HG03469 (cell line): ENCODE data around the gene CSPG5.

Experiments
- ATAC-seq: cut with Tn5 transposase; IDR thresholded peaks from one replicate; pipeline ENCODE4 v1.9.1; 2021; ENCODE audit warnings: mild to moderate bottlenecking, moderate library complexity, moderate number of reproducible peaks; ENCODE audit not compliant: unreplicated experiment

CSPG5 gene

DNA sequence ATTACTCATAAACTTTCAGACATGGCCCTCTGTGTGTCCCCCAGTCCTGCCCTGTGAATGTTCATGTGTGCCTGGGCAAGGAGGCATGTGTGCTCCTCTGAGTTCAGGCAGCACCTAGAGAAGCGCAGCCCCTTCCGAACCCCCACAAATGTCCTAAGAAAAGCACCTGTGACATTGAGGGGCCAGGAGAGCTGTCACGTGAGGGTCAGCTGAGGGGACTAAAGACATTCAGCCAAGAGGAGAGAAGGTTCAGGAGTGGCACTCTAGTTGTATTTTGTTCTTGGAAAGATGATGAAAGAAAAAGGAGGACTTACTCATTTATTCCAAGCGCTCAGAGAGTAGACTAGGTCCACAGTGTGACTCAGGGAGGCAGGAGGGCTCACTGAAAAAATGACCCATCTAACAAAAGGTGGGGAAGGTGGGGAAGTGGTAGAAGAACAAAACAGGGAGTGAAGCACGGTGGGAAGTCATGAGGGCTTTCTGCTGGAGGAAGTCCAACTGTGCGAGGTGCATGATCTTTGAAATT lies 37.0 kb downstream of the CSPG5 start:
- ATAC-seq = no peak

DNA sequence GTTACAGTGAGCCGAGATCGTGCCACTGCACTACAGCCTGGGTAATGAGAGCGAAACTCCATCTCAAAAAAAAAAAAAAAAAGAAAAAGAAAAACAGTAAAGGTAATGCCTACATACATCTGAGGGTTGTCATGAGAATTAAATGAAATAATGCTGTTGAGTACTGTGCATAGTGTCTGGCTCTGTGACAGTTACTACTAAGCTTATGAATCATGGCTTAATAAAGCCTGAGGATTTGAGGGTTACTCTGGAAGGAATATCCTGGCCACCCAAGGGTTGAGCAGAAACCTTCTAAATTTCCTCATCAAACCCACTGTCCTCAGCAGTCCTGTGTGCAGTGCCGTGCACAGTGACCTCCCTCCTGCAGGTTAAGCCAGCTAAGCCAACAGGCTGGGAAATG lies 38.4 kb downstream of the CSPG5 start:
- no peak for ATAC-seq

DNA sequence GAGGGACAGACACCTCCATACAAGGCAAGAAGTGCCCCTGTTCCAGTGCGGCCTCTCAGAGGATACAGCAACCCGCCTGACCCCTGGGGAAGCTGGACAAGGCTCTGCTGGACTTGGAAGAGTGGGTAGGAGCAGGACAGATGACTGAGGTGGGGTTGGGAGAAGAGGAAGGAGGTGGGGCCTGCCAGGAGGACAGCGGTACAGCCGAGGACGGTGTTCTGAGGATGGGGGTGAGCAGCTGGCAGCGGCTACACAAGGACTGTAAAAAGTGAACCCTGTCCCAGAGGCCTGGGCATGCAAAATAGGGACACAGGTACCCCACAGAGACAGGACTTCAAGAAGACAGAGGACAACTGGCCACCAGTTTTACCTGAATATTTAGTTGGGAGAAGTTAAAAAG lies 41.7 kb downstream of the CSPG5 start:
- ATAC-seq = no peak

DNA sequence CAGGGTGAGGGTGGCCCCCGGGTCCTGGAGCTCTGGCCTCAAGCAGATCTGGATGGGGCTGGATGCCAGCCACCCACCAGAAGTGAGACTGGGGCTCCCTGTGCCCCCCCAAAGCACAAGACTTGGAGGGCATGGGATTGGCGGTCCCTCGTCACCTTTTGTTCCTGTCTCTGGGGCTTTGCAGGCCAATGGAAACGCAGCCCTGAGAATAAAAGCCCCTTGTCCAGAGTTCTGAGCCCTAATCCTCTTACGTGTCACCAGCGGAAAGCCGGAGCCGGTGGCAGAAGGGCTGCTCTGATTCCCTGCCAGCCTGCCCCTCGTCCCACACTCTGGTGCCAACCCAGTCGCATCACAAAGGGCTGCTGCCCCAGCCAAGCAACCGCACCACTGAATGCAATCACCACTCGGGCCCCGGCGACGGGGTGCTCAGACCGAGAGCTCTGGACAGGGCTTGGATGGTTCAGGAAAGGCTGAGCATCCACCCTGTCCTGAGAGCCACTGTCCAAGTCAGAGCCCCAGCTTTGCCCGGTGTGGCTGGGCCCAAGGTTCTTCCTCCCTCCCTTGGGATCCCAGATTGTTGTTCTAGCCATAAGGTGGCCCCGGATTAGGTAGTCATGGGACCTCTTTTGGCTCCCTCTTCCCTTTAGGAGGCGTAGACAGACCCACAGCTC lies 42.3 kb downstream of the CSPG5 start:
- ATAC-seq = no peak

DNA sequence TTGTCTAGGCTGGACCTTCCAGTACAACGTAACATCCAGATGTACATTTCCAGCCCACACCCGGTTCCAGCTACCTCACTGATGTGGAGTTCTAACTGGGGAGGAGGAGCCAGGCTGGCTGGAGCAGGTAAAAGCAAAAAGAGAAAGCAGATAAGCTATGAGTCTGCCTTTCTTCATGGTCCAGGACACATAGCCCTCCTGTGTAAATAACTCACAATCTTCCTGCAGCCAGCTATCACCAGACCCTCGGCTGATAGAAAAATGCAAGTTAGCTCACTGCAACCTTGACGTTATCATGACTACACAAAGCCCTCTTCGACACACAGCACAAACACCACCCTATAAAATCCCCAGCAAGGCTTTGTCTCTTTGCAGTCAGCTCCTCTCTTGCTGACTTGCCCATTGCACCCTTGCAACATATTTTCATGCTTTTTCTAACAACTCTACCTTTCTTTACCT lies 44.6 kb downstream of the CSPG5 start:
- ATAC-seq = no peak

DNA sequence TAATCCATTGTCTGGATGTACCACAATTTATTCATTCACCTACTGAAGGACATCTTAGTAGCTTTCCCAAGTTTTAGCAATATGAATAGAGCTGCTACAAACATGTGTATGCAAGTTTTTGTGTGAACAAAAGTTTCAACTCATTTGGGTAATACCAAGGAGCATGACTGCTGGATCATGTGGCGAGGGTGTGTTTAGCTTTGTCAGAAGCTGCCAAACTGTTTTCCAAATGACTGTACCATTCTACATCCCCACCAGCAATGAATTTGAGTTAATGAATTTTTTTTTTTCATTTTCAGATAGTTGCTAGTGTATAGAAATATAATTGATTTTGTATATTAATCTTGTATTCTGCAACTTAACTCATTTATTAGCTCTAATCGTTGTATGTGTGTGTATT lies 45.2 kb downstream of the CSPG5 start:
- no peak for ATAC-seq

DNA sequence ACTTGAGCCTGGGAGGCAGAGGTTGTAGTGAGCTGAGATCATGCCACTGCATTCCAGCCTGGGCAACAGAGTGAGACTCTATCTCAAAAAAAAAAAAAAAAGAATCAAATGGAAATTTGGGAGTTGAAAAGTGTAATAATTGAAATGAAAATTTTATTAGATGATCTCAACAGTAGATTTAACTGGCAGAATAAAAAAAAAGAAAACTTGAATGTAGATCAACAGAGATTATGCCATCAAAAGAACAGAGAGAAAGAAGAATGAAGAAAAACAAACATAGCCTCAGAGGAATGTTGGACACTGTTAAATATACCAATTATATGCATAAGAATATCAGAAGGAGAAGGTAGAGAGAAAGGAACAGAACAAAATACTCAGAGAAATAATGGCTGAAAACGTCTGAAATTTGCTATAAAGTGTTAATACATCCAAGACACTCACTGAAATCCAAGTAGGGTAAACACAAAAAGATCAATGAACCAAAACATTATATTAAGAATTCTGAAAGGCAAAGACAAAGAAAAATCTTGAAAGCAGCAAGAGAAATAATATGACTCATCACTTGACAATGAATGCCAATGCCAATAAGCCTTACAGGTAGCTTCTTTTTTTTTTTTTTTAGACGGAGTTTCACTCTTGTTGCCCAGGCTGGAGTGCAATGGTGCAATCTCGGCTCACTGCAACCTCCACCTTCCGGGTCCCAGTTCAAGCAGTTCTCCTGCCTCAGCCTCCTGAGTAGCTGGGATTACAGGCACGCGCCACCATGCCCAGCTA lies 50.5 kb downstream of the CSPG5 start:
- ATAC-seq = no peak

DNA sequence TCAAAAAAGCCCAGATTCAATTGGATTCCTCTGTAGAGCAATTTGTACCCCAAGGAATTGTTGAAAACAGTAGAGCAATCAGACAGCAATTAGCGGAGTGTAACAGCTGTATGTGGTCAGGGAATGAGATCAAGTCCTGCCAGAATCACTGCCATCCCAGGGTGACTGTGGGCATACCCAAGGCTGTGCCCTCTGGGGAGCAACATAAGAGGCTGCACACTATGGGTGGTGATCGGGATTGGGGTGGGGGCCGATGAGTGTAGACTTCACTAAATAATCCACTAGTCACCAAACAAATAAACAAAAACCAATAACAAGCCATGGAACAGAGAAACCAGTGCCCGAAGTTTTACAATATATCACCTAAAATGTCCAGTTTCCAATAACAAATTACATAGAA lies 53.0 kb downstream of the CSPG5 start:
- ATAC-seq = no peak

DNA sequence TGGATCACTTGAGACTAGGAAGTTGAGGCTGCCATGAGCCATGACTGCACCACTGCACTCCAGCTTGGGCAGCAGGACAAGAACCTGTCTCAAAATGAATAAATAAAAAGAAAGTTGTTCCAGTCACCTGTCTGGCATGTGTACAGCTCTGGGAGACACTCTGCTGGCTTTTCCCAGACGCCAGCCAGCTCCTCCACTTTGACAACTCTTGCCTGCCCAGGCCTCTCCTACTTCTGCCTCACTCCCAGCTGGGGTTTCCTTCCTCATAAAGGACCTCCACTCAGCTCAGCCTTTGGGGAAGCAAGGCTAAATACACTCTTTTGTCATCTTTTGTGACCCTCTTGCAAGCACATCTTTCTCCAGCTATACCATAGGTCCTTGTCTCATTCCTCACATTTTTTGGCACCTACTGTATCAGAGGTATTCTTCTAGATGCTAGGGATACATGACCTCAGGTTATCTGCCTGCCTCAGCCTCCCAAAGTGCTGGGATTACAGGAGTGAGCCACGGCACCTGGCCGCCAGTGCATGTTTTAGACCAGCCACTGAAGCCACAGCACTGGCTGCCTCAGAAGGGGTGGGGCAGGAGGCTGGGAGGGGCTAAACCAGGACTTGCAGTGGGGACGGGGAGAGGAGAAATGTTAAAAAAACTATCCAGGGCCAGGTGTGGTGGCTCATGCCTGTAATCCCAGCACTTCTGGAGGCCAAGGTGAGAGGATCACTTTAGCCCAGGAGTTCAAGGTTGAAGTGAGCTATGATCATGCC lies 55.2 kb downstream of the CSPG5 start:
- no peak for ATAC-seq

DNA sequence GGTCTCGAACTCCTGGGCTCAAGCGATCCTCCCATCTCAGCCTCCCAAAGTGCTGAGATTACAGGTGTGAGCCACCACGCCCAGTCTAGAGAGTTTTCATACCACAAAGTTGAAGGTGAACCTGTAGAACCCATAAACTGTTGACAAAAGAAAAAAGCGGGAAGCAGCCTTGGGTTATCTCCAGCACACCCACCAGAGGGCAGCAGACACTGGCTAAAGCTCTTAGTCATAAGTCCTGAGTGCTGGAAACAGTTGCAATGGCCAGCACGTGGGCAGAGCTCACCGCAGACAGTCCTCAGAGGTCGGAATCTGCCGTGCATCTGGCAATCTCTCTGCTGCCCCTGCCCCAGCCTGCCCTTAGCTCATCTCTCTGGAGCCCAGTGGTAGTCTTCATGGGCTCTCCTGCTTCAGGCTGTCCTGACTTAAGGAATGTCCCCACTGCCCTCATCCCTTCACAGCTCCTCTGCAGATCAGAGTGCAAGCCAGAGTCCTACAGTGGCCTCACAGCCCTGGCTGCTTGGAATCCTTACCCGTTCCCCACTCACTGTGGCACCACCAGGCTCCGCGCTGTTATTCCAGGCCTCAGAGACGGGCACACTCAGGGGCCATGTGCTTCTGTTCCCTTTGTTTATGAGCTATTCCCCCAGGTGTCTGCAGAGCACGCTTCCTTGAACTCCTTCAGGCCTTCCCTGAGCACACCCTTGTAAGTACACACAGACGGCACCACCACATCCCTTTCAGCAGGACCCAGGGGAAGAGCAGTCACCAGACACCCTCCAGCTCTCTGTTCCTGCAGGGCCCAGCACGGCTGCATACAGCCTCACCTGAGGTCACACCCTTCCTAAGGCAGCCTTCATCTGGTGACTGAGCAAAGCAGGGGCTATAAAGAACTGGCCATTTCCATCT lies 56.3 kb downstream of the CSPG5 start:
- ATAC-seq = no peak

DNA sequence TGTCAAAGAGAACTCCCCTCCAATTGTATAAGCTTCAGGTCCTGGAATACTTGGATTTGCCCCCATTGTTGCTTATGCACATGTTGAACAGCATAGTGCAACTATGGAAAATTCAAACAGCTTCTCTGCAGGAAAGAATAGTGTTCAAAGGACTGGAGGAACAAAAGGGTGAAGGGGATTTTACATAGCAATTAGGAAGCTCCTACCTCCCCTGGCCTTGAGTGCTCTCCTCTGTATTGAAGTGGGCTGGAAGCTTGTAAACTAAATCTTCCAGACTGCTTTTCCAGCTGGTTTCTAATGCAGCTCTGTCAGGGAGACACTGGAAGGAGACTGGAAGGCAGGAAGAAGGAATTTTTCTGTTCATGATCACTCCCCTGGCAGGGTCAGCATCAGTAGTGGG lies 57.9 kb downstream of the CSPG5 start:
- no peak for ATAC-seq

DNA sequence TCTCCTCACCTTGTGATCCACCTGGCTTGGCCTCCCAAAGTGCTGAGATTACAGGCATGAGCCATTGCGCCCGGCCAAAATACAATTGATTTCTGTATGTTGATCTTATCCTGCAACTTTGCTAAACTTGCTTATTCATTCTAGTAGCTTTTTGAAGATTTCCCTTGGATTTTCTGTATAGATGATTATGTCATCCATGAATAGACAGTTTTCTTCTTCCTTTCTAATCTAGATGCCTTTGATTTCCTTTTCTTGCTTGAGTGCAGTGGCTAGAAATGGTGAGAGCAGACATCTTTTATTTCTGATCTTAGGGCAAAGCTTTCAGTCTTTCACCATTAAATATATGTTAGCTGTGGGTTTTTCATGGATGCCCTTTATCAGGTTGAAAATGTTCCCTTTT lies 60.7 kb downstream of the CSPG5 start:
- ATAC-seq = no peak

DNA sequence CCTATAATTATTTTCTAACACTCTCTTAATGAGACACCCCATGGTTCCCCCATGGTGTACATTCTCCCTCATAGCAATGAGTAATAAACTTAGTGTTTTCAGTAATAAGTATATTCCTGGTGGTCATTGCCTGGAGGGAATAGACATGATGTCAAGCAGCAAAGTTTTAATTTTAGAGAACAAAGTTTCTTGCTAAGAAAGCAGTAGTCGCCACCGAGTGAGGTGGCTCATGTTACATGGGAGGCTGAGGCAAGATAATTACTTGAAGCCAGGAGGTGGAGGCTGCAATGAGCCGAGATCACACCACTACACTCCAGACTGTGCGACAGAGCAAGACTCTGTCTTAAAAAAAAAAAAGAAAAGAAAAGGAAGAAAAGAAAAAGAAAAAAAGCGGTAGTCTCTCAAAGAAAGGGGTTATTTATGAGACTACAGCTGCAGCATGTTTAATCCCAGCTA lies 62.8 kb downstream of the CSPG5 start:
- no peak for ATAC-seq

DNA sequence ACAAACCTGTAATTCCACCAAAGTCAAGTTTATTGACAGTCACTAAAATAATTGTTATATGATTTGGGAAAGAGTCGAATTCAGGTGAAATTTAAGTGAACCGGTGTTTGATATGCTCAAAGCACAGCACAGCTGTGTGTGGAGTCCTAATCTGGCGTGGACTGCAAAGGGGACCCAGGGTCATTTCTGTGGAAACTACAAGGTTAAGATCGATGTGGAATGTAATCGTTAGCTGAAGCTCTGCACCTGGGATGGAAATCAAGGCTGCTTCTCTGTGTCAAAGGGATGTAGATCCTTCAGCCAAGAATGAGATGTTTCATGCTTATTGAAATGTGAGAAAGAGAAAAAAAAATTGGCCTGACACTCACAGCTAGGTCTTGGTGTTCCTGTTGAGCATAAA lies 63.6 kb downstream of the CSPG5 start:
- ATAC-seq = no peak

DNA sequence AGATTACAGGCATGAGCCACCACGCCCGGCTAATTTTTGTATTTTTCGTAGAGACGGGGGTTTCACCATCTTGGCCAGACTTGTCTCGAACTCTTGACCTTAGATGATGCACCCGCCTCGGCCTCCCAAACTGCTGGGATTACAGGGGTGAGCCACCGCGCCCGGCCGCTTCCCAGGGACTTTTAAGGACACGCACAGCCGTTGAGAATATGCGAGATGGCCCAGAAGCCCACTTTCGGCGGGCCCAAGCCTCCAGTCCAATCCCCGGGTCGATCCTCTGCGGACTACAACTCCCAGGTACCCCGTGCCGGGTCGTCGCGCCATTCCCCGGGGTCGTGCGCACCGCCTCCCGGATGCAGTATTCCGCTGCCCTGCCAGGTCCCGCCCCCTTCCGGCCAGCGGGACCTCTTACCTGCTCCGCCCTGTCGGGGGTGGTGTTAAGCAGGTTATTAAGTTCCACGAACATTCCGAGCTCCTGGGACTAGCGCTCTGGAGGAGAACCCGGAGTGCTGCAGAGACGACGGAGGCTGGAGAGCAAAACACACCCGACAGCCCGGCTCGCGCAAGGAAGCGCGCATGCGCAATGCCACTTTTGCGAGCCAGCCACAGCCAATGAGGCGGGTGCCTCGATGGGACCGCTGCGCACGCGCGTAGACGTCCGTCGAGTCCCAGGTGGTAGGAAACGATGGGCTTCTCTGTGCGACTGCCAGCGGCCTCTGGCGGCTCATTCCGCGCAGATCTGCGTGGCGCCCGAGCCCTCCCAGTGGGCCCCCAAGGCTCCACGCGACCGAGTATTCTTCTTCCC lies 65.3 kb downstream of the CSPG5 start, which contains the start of gene ELP6:
ELP6 (minus strand) TSS at position 588 of the 805 bp plus-strand sequence; CDS start at position 466, 122 bp downstream.
- peak; percentile 69 for ATAC-seq

DNA sequence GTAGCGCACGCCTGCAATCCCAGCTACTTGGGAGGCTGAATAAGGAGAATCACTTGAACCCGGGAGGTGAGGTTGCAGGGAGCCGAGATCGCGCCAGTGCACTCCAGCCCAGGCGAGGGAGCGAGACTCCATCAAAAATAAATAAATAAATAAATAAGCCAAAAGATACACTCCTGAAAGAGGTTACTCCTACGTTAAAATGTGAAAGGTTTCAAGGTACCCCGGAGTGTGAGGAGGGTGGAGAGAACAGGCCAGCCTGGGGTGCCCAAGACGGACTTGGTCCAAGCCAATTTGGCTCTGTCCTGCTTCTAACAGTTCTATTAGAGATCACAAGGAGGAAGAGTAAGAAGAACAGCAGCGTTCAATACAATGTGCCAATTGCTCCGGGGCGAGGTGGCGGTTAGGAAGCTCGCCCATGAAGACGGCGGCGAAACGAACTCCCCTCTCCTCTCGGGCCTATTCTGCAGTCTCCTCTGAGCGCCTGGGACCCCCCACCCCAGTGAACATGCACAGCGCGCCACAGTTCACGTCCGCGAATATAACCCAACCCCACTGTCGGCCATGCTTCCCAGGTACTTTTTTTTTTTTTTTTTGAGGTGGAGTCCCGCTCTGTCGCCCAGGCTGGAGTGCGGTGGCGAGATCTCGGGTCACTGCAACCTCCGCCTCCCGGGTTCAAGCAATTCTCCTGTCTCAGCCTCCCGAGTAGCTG lies 66.1 kb downstream of the CSPG5 start:
- ATAC-seq = no peak
